ENCODE results near the gene MEAK7.

DNA sequence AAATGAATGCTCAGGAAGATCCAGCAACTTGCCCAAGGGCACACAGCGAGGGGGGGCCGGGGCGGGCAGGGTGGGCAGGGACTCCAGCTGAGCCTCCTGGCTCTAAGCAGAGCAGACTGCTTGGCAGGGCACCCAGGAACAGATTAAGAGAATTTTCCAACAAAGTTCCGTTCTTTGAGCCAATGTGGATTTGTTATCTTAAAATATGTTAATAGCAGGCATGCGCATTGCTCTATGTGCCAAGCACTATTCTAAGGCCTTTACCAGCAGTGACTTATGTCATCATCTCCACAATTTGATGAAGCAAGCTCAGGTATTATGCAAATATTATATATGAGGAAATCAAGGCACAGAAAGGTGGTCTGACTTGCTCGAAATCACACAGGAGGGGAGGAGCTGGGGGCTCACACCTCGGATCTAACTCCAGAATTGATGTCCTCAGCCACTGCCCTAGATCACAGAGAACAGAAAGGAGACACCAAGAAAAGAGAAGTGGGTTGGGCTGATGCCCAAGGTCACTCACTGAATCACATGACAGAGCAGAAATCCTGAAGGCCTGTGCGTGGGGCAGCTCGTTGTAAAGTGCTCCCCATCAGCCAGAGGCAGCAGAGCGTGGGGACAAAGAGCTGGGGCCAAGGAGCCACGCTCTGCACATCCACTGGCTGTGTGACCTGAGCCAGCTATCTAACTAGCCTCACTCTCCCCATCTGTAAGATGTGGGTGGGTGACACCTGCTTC, 23.2 kb upstream of the MEAK7 start:
- TF ChIP-seq ZFP3 (CRISPR knock-in tag; IDR thresholded peaks at IDR 0.05) (no peak), ZNF8 (CRISPR knock-in tag; IDR thresholded peaks at IDR 0.05) (no peak), PPARA (CRISPR knock-in tag; IDR thresholded peaks at IDR 0.05; ENCODE audit: borderline replicate concordance) (no peak), ESRRG (CRISPR knock-in tag; IDR thresholded peaks at IDR 0.05) (no peak), ZNF70 (CRISPR knock-in tag; IDR thresholded peaks at IDR 0.05) (no peak), ZNF565 (CRISPR knock-in tag; conservative IDR thresholded peaks at IDR 0.05; ENCODE audit: low read depth) (no peak)
- TF ChIP-seq, protein P1, sequence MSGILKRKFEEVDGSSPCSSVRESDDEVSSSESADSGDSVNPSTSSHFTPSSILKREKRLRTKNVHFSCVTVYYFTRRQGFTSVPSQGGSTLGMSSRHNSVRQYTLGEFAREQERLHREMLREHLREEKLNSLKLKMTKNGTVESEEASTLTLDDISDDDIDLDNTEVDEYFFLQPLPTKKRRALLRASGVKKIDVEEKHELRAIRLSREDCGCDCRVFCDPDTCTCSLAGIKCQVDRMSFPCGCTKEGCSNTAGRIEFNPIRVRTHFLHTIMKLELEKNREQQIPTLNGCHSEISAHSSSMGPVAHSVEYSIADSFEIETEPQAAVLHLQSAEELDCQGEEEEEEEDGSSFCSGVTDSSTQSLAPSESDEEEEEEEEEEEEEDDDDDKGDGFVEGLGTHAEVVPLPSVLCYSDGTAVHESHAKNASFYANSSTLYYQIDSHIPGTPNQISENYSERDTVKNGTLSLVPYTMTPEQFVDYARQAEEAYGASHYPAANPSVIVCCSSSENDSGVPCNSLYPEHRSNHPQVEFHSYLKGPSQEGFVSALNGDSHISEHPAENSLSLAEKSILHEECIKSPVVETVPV (CRISPR knock-in tag; IDR thresholded peaks at IDR 0.05) = no peak
- TF ChIP-seq, protein P2, sequence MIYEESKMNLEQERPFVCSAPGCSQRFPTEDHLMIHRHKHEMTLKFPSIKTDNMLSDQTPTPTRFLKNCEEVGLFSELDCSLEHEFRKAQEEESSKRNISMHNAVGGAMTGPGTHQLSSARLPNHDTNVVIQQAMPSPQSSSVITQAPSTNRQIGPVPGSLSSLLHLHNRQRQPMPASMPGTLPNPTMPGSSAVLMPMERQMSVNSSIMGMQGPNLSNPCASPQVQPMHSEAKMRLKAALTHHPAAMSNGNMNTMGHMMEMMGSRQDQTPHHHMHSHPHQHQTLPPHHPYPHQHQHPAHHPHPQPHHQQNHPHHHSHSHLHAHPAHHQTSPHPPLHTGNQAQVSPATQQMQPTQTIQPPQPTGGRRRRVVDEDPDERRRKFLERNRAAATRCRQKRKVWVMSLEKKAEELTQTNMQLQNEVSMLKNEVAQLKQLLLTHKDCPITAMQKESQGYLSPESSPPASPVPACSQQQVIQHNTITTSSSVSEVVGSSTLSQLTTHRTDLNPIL (CRISPR knock-in tag; IDR thresholded peaks at IDR 0.05; ENCODE audit: low read depth) = no peak
- TF ChIP-seq, protein P3, sequence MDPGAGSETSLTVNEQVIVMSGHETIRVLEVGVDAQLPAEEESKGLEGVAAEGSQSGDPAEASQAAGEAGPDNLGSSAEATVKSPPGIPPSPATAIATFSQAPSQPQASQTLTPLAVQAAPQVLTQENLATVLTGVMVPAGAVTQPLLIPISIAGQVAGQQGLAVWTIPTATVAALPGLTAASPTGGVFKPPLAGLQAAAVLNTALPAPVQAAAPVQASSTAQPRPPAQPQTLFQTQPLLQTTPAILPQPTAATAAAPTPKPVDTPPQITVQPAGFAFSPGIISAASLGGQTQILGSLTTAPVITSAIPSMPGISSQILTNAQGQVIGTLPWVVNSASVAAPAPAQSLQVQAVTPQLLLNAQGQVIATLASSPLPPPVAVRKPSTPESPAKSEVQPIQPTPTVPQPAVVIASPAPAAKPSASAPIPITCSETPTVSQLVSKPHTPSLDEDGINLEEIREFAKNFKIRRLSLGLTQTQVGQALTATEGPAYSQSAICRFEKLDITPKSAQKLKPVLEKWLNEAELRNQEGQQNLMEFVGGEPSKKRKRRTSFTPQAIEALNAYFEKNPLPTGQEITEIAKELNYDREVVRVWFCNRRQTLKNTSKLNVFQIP (CRISPR knock-in tag; IDR thresholded peaks at IDR 0.05; ENCODE audit: borderline replicate concordance, low read depth) = no peak

Data from SK-N-SH treated with all-trans-retinoic acid at 6 μM for 48 hours (cell line).